WTC11 (cell line): ENCODE measurements around the gene SIGLEC5. TPM values are rescaled to one million over a fixed set of nuclear protein-coding genes. Genes with fewer than 3 reads are reported as not detected.

Experiments
- ATAC-seq: fragments of 200-7000 bp; cut with Tn5 transposase; 2 replicates; pipeline ENCODE4 v1.10.0; 2021; ENCODE audit warnings: mild to moderate bottlenecking, moderate library complexity
- CTCF ChIA-PET: fragments of 300-600 bp; sonication (Branson Sonifier 250); formaldehyde crosslinking; loops from one replicate; lab custom pipeline; 2021; ENCODE audit warnings: antibody characterized with exemption; lab: Charles Lee
- POLR2A ChIA-PET: fragments of 350-600 bp; sonication (Branson Sonifier 250); formaldehyde crosslinking; loops from one replicate; lab custom pipeline; 2021; ENCODE audit warnings: antibody characterized with exemption; lab: Charles Lee
- DNase-seq: peaks from one replicate; pipeline ENCODE4 v3.0.0; 2021; ENCODE audit warnings: low spot score
- H3K27ac Mint-ChIP-seq: 2 replicates; pipeline ENCODE4 v1.8.0; 2021; ENCODE audit warnings: mixed read lengths
- H3K27me3 Mint-ChIP-seq: 2 replicates; pipeline ENCODE4 v1.8.0; 2021; ENCODE audit warnings: low read depth, mild to moderate bottlenecking, moderate library complexity, mixed read lengths
- H3K36me3 Mint-ChIP-seq: 2 replicates; pipeline ENCODE4 v1.8.0; 2021; ENCODE audit warnings: mixed read lengths
- H3K4me1 Mint-ChIP-seq: 2 replicates; pipeline ENCODE4 v1.8.0; 2022; ENCODE audit warnings: mixed read lengths
- H3K4me3 Mint-ChIP-seq: 2 replicates; pipeline ENCODE4 v1.8.0; 2021; ENCODE audit warnings: mild to moderate bottlenecking, moderate library complexity, mixed read lengths
- H3K9me3 Mint-ChIP-seq: 2 replicates; pipeline ENCODE4 v1.8.0; 2021; ENCODE audit warnings: mixed read lengths
- ARID4B ChIP-seq: sonication (generic); formaldehyde crosslinking; IDR thresholded peaks from 2 replicates; pipeline ENCODE4 v1.8.0; 2023; ENCODE audit warnings: missing genetic modification reagents, mild to moderate bottlenecking, borderline replicate concordance
- ATF2 ChIP-seq: sonication (generic); formaldehyde crosslinking; IDR thresholded peaks from 2 replicates; pipeline ENCODE4 v1.8.1; 2022; ENCODE audit warnings: low read depth, missing genetic modification reagents, borderline replicate concordance
- CREB1 ChIP-seq: sonication (generic); formaldehyde crosslinking; IDR thresholded peaks from 2 replicates; pipeline ENCODE4 v1.8.0; 2023; ENCODE audit warnings: mild to moderate bottlenecking, missing genetic modification reagents
- CREM ChIP-seq: sonication (generic); formaldehyde crosslinking; IDR thresholded peaks from 2 replicates; pipeline ENCODE4 v1.8.1; 2022; ENCODE audit warnings: mild to moderate bottlenecking, missing genetic modification reagents, moderate library complexity
- CTCF ChIP-seq: fragments of 200-600 bp; IDR thresholded peaks from 2 replicates; pipeline ENCODE4 v1.8.0; 2022; ENCODE audit warnings: antibody characterized with exemption
- E2F4 ChIP-seq: sonication (generic); formaldehyde crosslinking; IDR thresholded peaks from 2 replicates; pipeline ENCODE4 v1.8.1; 2022; ENCODE audit warnings: low read depth, mild to moderate bottlenecking, moderate library complexity, missing genetic modification reagents, borderline replicate concordance
- ETV6 ChIP-seq: sonication (generic); formaldehyde crosslinking; IDR thresholded peaks from 2 replicates; pipeline ENCODE4 v1.8.1; 2022; ENCODE audit warnings: mild to moderate bottlenecking, missing genetic modification reagents
- FOXP1 ChIP-seq: sonication (generic); formaldehyde crosslinking; IDR thresholded peaks from 2 replicates; pipeline ENCODE4 v1.8.0; 2022; ENCODE audit warnings: missing genetic modification reagents, mild to moderate bottlenecking, moderate library complexity, borderline replicate concordance
- FOXP4 ChIP-seq: sonication (generic); formaldehyde crosslinking; IDR thresholded peaks from 2 replicates; pipeline ENCODE4 v1.8.0; 2022; ENCODE audit warnings: mild to moderate bottlenecking, missing genetic modification reagents
- GABPB1 ChIP-seq: sonication (generic); formaldehyde crosslinking; IDR thresholded peaks from 2 replicates; pipeline ENCODE4 v1.8.1; 2023; ENCODE audit warnings: mild to moderate bottlenecking, missing genetic modification reagents
- IRF1 ChIP-seq: sonication (generic); formaldehyde crosslinking; IDR thresholded peaks from 2 replicates; pipeline ENCODE4 v1.8.0; 2023; ENCODE audit warnings: missing genetic modification reagents
- NFATC4 ChIP-seq: fragments of 250-450 bp; sonication (Bioruptor Pico); IDR thresholded peaks from 2 replicates; pipeline ENCODE4 v1.9.0; 2021; ENCODE audit warnings: mild to moderate bottlenecking
- PRDM15 ChIP-seq: sonication (generic); formaldehyde crosslinking; IDR thresholded peaks from 2 replicates; pipeline ENCODE4 v1.8.0; 2022; ENCODE audit warnings: missing genetic modification reagents
- ZBTB21 ChIP-seq: sonication (generic); formaldehyde crosslinking; IDR thresholded peaks from 2 replicates; pipeline ENCODE4 v1.8.1; 2023; ENCODE audit warnings: mild to moderate bottlenecking, missing genetic modification reagents, borderline replicate concordance
- total RNA-seq: library from RNA; stranded (reverse); gene quantifications from 3 replicates; pipeline ENCODE4 v1.2.3, GENCODE V29; 2021

SIGLEC5 gene
- total RNA-seq, 1 experiment from 2014 or later, result 0.15 TPM

- Mint-ChIP-seq H3K27me3 (peaks cover 79% of the 10 kb centered on the region), H3K4me3 (no peak overlapping the region), H3K9me3 (peaks cover 8% of the 10 kb centered on the region), H3K36me3 (no peaks in the 10 kb centered on the region), H3K27ac (no peak overlapping the region), H3K4me1 (no peaks in the 10 kb centered on the region)
- TF ChIP-seq FOXP1 (CRISPR knock-in tag) (no peak), CTCF (no peak), GABPB1 (CRISPR knock-in tag) (no peak), ZBTB21 (CRISPR knock-in tag) (no peak), CREM (CRISPR knock-in tag) (no peak), ETV6 (no peak), CREB1 (no peak), PRDM15 (CRISPR knock-in tag) (no peak), ATF2 (no peak), E2F4 (no peak), IRF1 (CRISPR knock-in tag) (no peak), ARID4B (CRISPR knock-in tag) (no peak), NFATC4 (CRISPR knock-in tag) (no peak), FOXP4 (CRISPR knock-in tag) (no peak)
- DNase-seq (no peak), ATAC-seq (no peak)
- ChIA-PET CTCF (no interaction called here), POLR2A (no interaction called here)
Measured at GRCh38 chr19:51610576-51610975, 19.6 kb downstream of the SIGLEC5 start.
